Activated T-cell treated with anti-CD3 and anti-CD28 coated beads for 1 hour (primary cell): Measurements from ENCODE around the gene FSTL1.

ENCODE experiments used
- DNase-seq: peaks from one replicate; pipeline ENCODE4 v3.0.0-alpha.2; 2020; ENCODE audit warnings: low read depth

FSTL1 gene

GRCh38 chr3:120450600-120451271 is at the start of gene FSTL1:
Gene FSTL1 (minus strand): TSS chr3:120450992. CDS start chr3:120450746, 246 bp downstream.
- no peak for DNase-seq

- no peak for DNase-seq
Measured at GRCh38 chr3:120498556-120499346, 48.0 kb upstream of the FSTL1 start.

GRCh38 chr3:120497818-120498217 is 47.0 kb upstream of the FSTL1 start:
- DNase-seq: no peak

- DNase-seq: no peak
Measured at GRCh38 chr3:120497336-120497735, 46.5 kb upstream of the FSTL1 start.

GRCh38 chr3:120496278-120497002 is 45.6 kb upstream of the FSTL1 start:
- no peak for DNase-seq

- no peak for DNase-seq
Measured at GRCh38 chr3:120495809-120496208, 45.0 kb upstream of the FSTL1 start.

GRCh38 chr3:120492103-120492502 is 41.3 kb upstream of the FSTL1 start:
- no peak for DNase-seq

- no peak for DNase-seq
Measured at GRCh38 chr3:120489421-120489820, 38.6 kb upstream of the FSTL1 start.

GRCh38 chr3:120488296-120488695 is 37.5 kb upstream of the FSTL1 start:
- DNase-seq: no peak

GRCh38 chr3:120487191-120487650 is 36.4 kb upstream of the FSTL1 start:
- no peak for DNase-seq

GRCh38 chr3:120481081-120481480 is 30.3 kb upstream of the FSTL1 start:
- no peak for DNase-seq

- DNase-seq: no peak
Measured at GRCh38 chr3:120477781-120478180, 27.0 kb upstream of the FSTL1 start.

GRCh38 chr3:120475722-120476377 is 25.1 kb upstream of the FSTL1 start:
- no peak for DNase-seq

- no peak for DNase-seq
Measured at GRCh38 chr3:120473896-120474675, 23.3 kb upstream of the FSTL1 start.

GRCh38 chr3:120473389-120473788 is 22.6 kb upstream of the FSTL1 start:
- no peak for DNase-seq

- DNase-seq: no peak
Measured at GRCh38 chr3:120472121-120472844, 21.5 kb upstream of the FSTL1 start.

GRCh38 chr3:120471643-120472042 is 20.9 kb upstream of the FSTL1 start:
- DNase-seq: no peak

- no peak for DNase-seq
Measured at GRCh38 chr3:120470870-120471269, 20.1 kb upstream of the FSTL1 start.

GRCh38 chr3:120469882-120470301 is 19.1 kb upstream of the FSTL1 start:
- no peak for DNase-seq

GRCh38 chr3:120469440-120469839 is 18.6 kb upstream of the FSTL1 start:
- DNase-seq: no peak
